Measurements from ENCODE around the gene APOA4. TPM values are rescaled to one million over a fixed set of nuclear protein-coding genes. Genes with fewer than 3 reads are reported as not detected.

Gene APOA4
- total RNA-seq, 1 donor from 2014 or later: not detected

DNA sequence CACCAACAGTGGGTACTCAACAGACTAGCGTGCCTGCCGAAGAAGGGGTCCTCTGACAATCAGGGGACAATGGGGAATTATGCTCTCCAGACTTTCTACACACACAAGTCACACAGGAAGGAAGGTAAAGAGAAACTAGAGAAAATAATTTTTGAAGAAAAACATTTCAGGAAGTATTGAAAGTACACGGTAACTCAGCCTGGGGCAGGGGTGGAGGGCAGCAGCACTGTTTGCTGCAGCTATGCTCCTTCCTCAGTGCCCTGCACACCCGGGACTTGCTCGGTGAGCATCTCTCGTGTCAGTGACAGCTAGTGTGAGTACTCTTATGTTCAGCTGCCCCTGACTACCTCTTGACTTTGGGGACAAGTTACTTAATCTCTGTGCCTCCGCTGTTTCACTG is 32.3 kb upstream of the APOA4 start:
- Mint-ChIP-seq H3K27ac (no peak overlapping the region), H3K27me3 (ENCODE audit: low read depth) (no peaks in the 10 kb centered on the region), H3K36me3 (peaks cover 50% of the 10 kb centered on the region), H3K4me3 (no peak overlapping the region), H3K9me3 (no peaks in the 10 kb centered on the region), H3K4me1 (peaks cover 16% of the 10 kb centered on the region)
- DNase-seq (ENCODE audit: low spot score in 2 of 2, unreplicated experiment in 2 of 2): no peak
- TF ChIP-seq, protein P1, sequence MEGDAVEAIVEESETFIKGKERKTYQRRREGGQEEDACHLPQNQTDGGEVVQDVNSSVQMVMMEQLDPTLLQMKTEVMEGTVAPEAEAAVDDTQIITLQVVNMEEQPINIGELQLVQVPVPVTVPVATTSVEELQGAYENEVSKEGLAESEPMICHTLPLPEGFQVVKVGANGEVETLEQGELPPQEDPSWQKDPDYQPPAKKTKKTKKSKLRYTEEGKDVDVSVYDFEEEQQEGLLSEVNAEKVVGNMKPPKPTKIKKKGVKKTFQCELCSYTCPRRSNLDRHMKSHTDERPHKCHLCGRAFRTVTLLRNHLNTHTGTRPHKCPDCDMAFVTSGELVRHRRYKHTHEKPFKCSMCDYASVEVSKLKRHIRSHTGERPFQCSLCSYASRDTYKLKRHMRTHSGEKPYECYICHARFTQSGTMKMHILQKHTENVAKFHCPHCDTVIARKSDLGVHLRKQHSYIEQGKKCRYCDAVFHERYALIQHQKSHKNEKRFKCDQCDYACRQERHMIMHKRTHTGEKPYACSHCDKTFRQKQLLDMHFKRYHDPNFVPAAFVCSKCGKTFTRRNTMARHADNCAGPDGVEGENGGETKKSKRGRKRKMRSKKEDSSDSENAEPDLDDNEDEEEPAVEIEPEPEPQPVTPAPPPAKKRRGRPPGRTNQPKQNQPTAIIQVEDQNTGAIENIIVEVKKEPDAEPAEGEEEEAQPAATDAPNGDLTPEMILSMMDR (IDR thresholded peaks at IDR 0.05; ENCODE audit: unreplicated experiment): no peak

DNA sequence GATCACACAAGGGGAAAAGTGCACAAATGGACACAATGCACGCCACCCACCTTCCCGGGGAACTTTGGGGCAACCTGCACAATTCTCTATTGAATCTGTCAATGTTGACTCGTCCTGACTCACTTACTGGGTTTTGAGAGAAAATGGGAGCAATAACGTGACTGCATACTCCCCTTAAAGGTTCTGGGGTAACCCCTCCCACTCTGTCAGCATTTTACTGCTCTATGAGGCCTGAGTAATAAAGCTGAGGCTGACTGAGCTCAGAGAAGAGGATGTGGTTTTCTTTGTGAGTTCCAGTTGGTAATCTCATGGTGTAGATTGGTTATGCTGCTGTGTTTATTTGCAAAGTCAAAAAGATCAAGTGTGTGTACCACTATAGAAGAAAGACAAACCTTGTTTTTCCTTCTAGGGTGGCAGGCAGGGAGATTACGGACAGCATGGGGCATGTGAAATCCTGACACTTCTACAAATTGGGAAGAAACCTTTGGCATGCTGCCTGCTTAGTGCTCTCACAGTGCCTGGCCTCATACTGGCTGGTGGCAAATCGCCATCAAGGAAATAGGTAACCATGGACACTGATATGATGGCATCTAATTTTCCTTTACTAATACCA is 30.5 kb upstream of the APOA4 start:
- TF ChIP-seq, protein P1 (IDR thresholded peaks at IDR 0.05; ENCODE audit: unreplicated experiment): no peak
- Mint-ChIP-seq H3K27me3 (ENCODE audit: low read depth) (no peaks in the 10 kb centered on the region), H3K4me3 (no peak overlapping the region), H3K27ac (no peak overlapping the region), H3K4me1 (peaks cover 16% of the 10 kb centered on the region), H3K36me3 (peaks cover 38% of the 10 kb centered on the region), H3K9me3 (no peaks in the 10 kb centered on the region)
- no peak for DNase-seq (ENCODE audit: low spot score in 2 of 2, unreplicated experiment in 2 of 2)

DNA sequence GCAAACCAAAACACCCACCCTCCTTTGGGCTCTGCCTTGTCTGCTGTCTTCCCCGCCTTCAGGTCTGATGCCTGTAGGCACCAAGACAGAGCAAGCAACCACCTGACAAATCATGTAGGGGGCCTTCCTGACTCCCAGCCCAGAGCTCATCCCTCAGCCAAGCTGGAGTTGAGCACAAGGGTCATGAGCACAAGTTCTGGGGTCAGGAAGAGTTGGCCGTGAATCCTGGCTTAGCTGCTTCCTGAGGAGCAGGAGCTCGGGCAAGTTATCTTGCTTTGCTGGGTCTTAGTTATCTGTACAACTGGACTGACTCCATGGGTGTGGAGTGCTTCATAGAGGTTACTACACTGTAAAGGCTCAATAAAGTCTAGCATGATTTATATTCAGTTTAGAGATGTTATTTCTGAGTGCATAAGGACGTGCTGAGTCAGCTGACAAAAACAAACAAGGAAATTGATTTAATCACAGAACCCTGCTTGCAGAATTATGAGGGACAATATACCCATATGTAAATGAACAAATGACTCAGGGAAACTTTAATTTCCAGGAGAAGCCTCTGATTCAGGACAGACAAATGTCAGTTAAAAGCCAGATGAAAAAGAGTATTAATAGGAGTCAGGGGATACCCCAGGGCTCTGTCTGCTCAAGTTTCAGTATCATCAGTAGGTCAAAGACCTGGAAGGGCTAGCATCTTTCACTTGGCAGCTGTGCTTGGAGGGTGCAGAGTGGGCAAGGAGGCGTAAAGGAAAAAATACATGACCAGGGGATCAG is 29.3 kb upstream of the APOA4 start:
- peak overlapping the region; percentile 26 for H3K27ac Mint-ChIP-seq
- H3K4me1 Mint-ChIP-seq: peaks cover 16% of the 10 kb centered on the region
- TF ChIP-seq, protein P1 (IDR thresholded peaks at IDR 0.05; ENCODE audit: unreplicated experiment): no peak
- H3K36me3 Mint-ChIP-seq: peaks cover 31% of the 10 kb centered on the region
- DNase-seq (ENCODE audit: low spot score in 2 of 2, unreplicated experiment in 2 of 2): no peak
- no peak overlapping the region for H3K4me3 Mint-ChIP-seq
- no peaks in the 10 kb centered on the region for H3K27me3 Mint-ChIP-seq (ENCODE audit: low read depth)
- no peaks in the 10 kb centered on the region for H3K9me3 Mint-ChIP-seq

DNA sequence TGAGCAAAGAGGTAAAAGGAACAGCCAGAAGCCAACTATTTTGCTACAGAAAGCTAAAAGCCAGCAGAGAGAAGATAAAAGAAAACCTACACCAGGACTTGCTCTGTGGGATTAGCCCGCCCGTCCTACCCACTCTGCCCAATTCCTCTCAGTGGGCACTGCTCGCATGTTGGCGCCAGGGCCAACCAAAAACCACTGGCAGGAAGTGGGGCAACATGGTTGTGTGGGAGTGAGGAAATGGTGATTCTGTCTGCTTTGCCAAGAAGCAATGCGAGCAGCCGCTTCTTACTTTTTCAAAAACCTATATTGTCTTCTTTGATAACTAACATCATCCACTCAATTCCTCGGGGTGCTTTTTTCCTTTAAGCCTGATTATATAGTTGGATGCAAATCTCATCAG is 28.5 kb upstream of the APOA4 start:
- DNase-seq (ENCODE audit: low spot score in 2 of 2, unreplicated experiment in 2 of 2): no peak
- Mint-ChIP-seq H3K9me3 (no peaks in the 10 kb centered on the region), H3K4me3 (no peak overlapping the region), H3K27ac (no peak overlapping the region), H3K27me3 (ENCODE audit: low read depth) (no peaks in the 10 kb centered on the region), H3K4me1 (peaks cover 16% of the 10 kb centered on the region), H3K36me3 (peaks cover 31% of the 10 kb centered on the region)
- TF ChIP-seq, protein P1 (IDR thresholded peaks at IDR 0.05; ENCODE audit: unreplicated experiment): no peak

DNA sequence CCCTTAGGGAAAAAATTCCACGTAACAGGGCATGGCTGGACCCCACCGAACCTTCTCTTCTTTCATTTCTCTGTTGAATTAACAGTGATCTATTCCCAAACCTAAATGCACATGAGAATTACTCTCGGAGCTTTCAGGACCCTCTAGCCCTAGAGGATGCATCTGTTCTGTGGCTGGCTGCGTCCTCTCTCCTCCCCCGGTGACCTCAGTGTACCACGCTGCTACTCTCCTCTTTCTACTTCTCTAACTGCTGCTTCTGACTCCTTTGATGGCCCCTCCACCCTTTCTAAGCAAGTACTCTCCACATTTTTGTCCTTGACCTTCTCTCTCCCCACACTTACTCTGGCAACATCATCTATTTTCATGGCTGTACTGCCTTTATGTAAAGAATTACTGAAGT is 26.4 kb upstream of the APOA4 start:
- Mint-ChIP-seq H3K36me3 (peaks cover 35% of the 10 kb centered on the region), H3K9me3 (no peaks in the 10 kb centered on the region), H3K4me3 (no peak overlapping the region), H3K27me3 (ENCODE audit: low read depth) (no peaks in the 10 kb centered on the region), H3K27ac (no peak overlapping the region), H3K4me1 (peaks cover 16% of the 10 kb centered on the region)
- TF ChIP-seq, protein P1 (IDR thresholded peaks at IDR 0.05; ENCODE audit: unreplicated experiment): no peak
- no peak for DNase-seq (ENCODE audit: low spot score in 2 of 2, unreplicated experiment in 2 of 2)

Measured in mesothelial cell of epicardium (in vitro differentiated cells).